SK-N-SH (cell line): ENCODE data around the gene CRABP1.

ENCODE experiments used
- JUND ChIP-seq: IDR thresholded peaks from 2 replicates; pipeline ENCODE4 v1.4.0; 2012
- TAF1 ChIP-seq: IDR thresholded peaks from 2 replicates; pipeline ENCODE4 v1.6.1; 2012; ENCODE audit warnings: low read depth, mild to moderate bottlenecking, low read length, moderate library complexity, borderline replicate concordance
- TF ChIP-seq, protein P1 (sequence below): fragments of 200-600 bp; sonication (generic); IDR thresholded peaks from 2 replicates; pipeline ENCODE4 v1.6.1; 2017; ENCODE audit warnings: antibody characterized with exemption, mild to moderate bottlenecking, moderate library complexity

DNA sequence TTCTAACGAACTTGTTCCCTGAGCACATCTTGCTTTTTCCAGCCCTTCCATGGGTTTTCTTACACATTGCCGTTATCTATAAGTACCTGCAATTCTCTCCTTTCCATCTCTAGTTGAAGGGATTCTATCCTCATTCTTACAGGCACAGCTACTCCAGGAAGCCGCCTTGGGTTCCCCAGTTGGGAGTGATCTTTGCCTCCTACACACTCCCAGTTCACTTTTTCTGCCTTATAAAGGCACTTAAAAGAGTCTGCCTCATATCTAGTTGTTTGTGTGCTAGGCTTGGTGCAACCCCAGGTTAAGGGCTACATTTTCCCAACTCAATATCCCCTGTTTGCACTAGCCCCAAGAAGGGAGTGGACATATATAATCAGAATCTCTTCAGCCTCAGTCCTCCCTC is 53.9 kb downstream of the CRABP1 start:
- TF ChIP-seq, protein P1, sequence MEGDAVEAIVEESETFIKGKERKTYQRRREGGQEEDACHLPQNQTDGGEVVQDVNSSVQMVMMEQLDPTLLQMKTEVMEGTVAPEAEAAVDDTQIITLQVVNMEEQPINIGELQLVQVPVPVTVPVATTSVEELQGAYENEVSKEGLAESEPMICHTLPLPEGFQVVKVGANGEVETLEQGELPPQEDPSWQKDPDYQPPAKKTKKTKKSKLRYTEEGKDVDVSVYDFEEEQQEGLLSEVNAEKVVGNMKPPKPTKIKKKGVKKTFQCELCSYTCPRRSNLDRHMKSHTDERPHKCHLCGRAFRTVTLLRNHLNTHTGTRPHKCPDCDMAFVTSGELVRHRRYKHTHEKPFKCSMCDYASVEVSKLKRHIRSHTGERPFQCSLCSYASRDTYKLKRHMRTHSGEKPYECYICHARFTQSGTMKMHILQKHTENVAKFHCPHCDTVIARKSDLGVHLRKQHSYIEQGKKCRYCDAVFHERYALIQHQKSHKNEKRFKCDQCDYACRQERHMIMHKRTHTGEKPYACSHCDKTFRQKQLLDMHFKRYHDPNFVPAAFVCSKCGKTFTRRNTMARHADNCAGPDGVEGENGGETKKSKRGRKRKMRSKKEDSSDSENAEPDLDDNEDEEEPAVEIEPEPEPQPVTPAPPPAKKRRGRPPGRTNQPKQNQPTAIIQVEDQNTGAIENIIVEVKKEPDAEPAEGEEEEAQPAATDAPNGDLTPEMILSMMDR = no peak
- TF ChIP-seq TAF1 = no peak
- no peak for TF ChIP-seq JUND
